ENCODE results near the gene ZDHHC14.

DNA sequence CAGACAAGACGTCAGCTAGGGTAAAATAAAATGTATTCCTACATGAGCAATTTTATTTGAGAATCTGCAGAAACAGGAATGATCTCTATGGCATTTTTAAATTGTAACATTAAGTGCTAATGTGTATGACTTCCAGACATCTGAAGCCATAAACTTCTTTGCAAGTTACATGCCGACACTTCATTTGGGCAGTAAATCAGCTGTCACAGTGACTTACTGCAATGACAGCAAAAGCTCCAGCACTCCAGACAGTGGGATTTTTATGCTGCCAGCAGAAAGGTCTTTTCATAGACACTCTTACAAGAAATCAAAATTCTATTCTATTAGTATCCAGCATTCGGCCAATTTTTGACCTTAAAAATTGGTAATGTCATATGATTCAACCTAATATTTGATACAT lies 285.7 kb downstream of the ZDHHC14 start:
- TF ChIP-seq CTCF (IDR thresholded peaks at IDR 0.05): no peak
- no peak for TF ChIP-seq POLR2AphosphoS5 (IDR thresholded peaks at IDR 0.05; ENCODE audit: insufficient read depth in 1 of 2, low read depth in 1 of 2)

Data from vagina (tissue), 2 donors.